PC-3 (cell line): ENCODE results near the gene LAMA5.

Experiments
- CTCF ChIP-seq: fragments of 300-600 bp; sonication (generic); conservative IDR thresholded peaks from 2 replicates; pipeline ENCODE4 v1.5.1; 2017; ENCODE audit warnings: antibody characterized with exemption, low read depth, mild to moderate bottlenecking, low read length
- EZH2 ChIP-seq: fragments of 300-600 bp; sonication (generic); IDR thresholded peaks from one replicate; pipeline ENCODE4 v1.6.1; 2017; ENCODE audit warnings: antibody characterized with exemption, mild to moderate bottlenecking, low read length; ENCODE audit not compliant: unreplicated experiment

- no peak for TF ChIP-seq CTCF
- TF ChIP-seq EZH2, result no peak
These were observed 33.9 kb downstream of the LAMA5 start for GRCh38 chr20:62332989-62333819.
